Stimulated activated CD4-positive, alpha-beta T cell treated with anti-CD3 and anti-CD28 coated beads, Interleukin-4, amount 100 ng/mL, for 24 hours (primary cell): ENCODE measurements around the gene NELFB.
"Not testable (repeated sequence)": the region's sequence is repeated elsewhere in the genome, so short reads cannot be mapped to it uniquely, and the experiment has no call there.

ENCODE experiments used
- DNase-seq: peaks from one replicate; pipeline ENCODE4 v3.0.0-alpha.2; 2020

NELFB gene

DNA sequence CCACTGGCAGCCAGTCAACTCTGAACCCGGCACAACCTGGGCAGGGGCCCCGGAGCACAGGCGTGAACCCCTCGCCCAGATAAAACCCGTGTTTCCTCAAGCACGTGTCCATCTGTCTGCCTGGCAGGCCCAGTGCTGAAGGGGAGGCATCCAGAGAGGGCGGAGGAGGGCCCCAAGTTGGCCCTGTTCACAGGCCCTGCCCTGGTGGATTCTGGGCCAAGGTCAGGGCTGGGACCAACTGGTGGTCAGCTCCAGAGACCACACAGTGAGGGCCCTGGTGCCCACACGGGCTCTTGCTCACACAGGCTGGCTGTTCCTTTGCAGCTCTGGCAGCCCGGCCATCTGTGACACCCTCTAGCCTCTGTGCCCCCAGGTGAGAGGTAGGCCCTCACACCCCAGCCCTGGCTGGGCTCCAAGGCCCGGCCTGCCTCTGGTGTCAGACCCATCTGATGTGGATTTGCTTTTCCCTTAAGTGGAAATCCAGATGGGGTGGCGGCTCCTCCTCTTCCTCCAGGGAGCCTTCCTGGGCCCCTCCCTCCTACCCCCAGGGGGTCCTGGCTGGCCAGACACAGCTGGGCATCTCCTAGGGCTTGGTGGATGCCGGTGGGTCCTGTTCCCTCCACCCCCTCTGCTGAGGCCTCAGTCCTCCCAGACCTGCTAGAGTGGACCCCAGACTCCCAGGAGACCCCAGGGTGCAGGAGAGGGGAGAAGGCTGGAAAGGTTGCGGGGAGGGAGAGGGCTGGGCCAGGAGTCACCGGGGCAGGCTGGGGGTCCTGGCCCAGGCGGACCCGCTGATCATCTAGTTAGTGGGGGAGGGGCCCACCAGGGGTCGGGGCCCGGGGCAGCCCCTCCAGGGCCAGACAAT is 4.6 kb upstream of the NELFB start:
- no peak for DNase-seq

- no peak for DNase-seq
These were observed 4.0 kb upstream of the NELFB start, which contains the start of gene STPG3 for GRCh38 chr9:137251194-137251461. Gene STPG3 (plus strand): TSS chr9:137251286. CDS start chr9:137251287, 1 bp downstream.

DNA sequence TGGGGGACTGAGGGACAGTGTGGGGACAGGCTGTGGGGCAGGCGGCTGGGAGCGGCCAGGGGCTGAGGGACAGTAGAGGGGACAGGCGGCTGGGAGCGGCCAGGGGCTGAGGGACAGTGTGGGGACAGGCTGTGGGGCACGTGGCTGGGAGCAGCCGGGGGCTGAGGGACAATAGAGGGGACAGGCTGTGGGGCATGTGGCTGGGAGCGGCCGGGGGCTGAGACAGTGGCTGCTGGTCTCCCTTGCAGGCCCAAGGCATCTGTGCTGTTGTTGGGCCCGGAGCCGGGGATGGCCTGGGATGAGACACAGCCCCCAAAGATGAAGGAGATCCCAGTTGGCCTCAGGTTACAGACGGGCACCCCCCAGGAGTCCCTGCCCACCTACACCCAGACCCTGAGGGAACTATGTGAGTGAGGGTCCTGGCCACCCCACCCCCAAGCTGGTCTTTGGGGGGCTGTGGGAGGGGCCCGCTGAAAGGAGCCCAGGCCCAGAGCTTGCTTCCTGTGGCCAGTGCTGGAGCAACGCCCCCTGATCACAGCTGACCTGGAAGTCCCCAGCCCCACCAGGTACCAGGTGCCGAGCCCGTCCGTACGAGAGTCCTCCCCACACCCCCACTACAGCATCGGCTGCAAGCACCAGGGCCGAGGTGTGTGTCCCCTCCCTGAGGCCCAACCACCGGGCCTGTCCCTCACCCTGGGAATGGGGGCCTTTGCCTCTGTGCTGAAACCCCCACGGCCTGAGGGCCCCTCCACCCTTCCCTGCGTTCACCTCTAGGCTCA is 3.4 kb upstream of the NELFB start:
- DNase-seq: no peak

- DNase-seq: no peak
These were observed 2.3 kb upstream of the NELFB start for GRCh38 chr9:137252555-137253506.

GRCh38 chr9:137253717-137254623 is 1.2 kb upstream of the NELFB start:
- DNase-seq: no peak

- peak; percentile 36 for DNase-seq
These were observed 454 bp downstream of the NELFB start for GRCh38 chr9:137255448-137256114.

- no peak for DNase-seq
These were observed 1.2 kb downstream of the NELFB start for GRCh38 chr9:137256362-137256761.

DNA sequence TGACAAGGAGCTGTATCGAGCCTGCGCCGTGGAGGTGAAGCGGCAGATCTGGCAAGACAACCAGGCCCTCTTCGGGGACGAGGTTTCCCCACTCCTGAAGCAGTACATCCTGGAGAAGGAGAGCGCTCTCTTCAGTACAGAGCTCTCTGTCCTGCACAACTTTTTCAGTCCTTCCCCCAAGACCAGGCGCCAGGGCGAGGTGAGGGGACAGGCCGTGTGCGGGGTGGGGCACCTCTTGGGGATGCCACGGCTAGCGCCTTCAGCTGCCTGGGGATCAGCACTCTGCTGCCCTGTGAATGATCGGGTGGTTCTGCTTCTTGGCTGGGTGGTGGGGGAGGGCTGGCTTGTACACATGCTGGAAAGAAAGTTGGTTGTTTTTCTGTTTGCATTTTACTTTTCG is 1.7 kb downstream of the NELFB start:
- no peak for DNase-seq

GRCh38 chr9:137262173-137262908 is 7.2 kb downstream of the NELFB start:
- DNase-seq: not testable (repeated sequence)

DNA sequence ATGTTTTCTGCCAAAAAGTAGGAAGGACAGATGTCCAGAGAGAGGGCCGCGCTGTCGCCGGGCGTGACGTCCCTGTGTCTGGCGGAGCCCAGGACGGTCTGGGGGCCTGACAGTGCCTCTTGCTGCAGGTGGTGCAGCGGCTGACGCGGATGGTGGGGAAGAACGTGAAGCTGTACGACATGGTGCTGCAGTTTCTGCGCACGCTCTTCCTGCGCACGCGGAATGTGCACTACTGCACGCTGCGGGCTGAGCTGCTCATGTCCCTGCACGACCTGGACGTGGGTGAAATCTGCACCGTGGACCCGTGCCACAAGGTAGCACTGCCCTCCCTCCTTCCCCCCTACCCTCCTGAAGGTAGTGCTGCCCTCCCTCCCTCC is 7.8 kb downstream of the NELFB start:
- no peak for DNase-seq

GRCh38 chr9:137263506-137263905 is 8.4 kb downstream of the NELFB start:
- DNase-seq: no peak

DNA sequence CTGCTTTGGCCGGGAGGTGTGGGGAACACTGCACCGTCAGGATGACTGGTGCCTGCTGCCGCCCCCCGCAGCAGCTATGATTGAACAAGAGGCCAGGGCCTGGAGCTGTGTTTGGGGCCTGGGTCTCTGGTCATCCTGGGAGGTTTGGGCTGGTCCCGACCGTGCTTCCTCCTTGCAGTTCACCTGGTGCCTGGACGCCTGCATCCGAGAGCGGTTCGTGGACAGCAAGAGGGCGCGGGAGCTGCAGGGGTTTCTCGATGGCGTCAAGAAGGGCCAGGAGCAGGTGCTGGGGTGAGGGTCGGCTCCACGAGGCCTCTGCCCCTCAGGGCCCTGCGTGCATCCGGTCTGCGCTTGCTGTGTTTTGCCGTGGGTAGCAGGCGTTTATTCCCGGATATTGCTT is 8.9 kb downstream of the NELFB start:
- no peak for DNase-seq

GRCh38 chr9:137265496-137266161 is 10.5 kb downstream of the NELFB start:
- no peak for DNase-seq

DNA sequence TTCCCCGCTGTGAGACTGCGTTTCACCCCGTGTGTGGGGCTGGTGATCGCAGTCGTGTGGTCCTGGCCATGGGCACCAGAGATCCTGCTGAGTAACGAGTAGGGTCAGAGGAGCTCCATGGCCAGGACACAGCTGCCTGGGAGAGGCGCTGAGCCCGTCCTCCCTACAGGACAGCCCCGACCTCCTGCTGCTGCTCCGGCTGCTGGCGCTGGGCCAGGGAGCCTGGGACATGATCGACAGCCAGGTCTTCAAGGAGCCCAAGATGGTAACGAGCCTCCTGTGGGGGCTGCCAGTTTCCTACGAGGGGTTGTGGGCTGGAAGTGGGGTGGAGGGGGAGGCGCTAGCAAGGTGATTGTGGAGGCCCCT is 11.0 kb downstream of the NELFB start:
- no peak for DNase-seq

DNA sequence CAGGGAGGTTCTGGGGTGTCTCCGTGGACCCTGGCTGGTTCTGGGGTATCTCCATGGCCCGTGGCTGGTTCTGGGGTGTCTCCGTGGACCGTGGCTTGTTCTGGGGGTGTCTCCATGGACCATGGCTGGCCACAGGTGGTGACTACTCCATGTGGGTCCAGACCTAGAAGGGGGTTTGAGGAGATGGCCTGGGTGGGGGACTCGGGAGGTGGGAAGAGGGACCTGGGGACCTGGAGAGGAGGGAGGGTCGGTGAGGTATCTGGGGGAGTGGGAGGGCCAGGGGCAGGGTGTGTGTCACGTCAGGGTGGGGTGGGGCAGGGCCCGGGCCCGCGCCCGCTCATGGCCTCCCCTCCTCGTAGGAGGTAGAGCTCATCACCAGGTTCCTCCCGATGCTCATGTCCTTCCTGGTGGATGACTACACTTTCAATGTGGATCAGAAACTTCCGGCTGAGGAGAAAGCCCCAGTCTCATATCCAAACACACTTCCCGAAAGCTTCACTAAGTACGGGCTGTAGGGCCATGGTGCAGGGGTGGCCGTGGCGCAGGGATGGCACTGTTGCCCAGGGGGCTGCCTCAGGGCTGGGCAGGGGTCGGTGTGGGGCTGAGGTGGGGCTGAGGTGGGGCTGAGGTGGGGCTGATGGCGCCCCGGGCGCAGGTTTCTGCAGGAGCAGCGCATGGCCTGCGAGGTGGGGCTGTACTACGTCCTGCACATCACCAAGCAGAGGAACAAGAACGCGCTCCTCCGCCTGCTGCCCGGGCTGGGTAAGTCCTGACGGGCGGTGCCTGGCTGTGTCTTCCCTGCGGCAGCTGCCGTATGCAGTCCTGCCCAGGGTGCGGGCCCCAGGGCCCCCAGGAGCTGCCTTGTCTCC is 11.7 kb downstream of the NELFB start:
- DNase-seq: no peak

DNA sequence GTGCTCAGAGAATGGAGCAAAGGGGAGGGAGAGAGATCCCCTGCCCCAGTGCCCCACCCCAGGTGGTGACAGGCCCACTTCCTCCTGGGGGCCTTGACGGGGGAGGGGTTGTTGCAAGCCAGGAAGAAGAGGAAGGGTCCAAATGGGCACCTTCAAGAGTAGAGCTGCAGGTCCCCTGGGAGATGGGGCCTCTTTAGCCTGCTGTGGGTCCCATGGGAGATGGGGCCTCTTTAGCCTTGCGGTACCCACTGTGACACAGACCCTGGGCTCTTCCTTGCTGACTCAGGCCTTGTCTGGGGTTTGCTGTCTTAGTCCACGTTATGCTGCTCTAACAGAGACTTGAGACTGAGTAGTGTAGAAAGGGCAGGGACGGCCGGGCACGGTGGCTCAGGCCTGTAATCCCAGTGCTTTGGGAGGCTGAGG is 12.8 kb downstream of the NELFB start:
- DNase-seq: no peak

DNA sequence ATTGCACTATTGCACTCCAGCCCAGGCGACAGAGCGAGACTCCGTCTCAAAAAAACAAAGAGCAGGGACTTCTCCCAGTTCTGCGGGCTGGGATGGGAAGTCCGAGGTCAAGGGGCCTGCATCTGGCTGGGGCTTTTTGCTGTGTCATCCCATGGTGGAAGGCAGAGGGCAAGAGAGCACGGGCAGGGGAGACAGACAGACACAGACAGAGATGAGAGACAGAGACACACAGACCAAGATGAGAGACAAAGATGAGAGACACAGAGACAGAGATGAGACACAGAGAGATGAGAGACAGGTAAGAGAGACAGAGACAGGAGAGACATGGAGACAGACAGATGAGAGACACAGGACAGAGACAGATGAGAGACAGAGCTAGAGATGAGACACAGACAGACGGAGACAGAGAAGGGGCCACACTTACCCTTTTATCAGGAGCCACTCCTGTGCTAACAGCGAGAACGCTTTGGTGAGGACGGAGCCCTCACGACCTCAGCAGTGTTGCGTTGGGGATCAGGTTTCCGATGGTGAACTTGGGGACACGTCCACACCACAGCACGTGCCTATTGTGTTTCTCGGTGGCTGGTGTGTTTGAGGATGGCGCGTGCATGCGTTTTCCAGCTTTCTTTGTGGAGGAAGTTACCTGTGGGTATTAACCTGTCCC is 13.5 kb downstream of the NELFB start:
- DNase-seq: no peak

DNA sequence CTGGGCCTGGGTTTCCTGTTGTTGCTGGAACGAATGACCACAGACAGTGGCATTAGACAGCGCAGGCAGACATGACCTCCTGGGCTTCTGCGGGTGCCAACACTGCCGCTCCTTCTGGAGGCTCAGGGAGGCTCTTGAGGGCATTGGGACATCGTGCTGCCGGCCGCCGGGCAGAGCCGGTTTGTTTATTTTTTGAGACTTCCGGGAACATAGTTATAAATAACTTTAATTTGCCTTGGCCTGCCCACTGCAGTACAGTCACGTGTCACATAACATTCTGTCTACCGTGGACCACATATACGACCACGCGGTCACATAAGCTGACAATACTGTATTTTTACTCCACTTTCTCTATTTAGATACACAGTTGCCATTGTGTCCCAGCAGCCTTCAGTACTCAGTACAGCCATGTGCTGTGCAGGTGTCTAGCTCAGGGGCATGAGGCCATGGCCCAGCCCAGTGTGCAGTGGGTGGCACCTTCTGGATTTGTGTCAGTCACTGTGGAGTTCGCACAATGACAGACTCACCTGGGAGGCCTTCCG is 14.2 kb downstream of the NELFB start:
- no peak for DNase-seq
